ENCODE data around the gene MON1A.

The MON1A gene

DNA sequence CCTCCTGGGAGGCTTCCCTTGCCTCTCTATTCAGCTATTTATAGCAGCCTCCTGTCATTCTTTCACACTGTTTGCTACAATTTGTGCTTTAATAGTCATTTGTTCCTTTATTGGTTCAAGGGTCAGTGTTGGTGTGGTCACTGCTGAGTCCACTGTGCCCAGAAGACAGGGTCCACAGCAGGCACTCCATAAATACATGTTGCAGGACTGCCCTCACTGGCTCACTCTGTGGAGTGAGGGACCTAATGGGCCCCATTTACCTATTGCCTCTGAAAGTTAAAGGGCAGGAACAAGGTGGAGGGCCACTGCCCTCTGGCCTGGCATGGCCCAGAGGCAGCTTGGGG is 42.7 kb downstream of the MON1A start:
- H3K27ac Mint-ChIP-seq, result no peak overlapping the region
- no peaks in the 10 kb centered on the region for H3K36me3 Mint-ChIP-seq (ENCODE audit: low read depth)
- no peaks in the 10 kb centered on the region for H3K27me3 Mint-ChIP-seq (ENCODE audit: low read depth)
- no peak overlapping the region for H3K4me3 Mint-ChIP-seq
- no peak for DNase-seq (ENCODE audit: low spot score)
- no peaks in the 10 kb centered on the region for H3K9me3 Mint-ChIP-seq
- no peaks in the 10 kb centered on the region for H3K4me1 Mint-ChIP-seq (ENCODE audit: low read depth)

DNA sequence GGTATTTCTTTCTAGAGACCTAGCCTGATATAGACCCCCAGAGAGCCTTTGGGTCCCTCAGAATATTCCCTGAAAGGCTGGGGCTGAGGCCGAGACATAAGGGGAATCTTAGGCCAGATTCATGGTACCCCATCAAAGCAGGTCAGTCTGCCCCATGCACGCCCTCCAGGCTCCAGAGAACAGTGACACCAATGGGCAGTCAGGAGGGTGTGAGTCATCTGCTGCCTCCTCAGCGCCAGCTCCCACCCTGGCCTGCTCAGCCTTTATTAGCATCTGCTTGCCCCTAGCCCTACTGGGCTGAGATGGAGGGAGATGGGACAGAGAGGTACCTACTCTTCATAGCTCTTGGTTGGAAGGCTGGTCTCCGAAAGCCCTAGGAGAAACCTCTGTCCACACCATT is 45.6 kb downstream of the MON1A start:
- Mint-ChIP-seq H3K4me1 (ENCODE audit: low read depth) (no peaks in the 10 kb centered on the region), H3K27me3 (ENCODE audit: low read depth) (no peaks in the 10 kb centered on the region)
- DNase-seq (ENCODE audit: low spot score), result no peak

DNA sequence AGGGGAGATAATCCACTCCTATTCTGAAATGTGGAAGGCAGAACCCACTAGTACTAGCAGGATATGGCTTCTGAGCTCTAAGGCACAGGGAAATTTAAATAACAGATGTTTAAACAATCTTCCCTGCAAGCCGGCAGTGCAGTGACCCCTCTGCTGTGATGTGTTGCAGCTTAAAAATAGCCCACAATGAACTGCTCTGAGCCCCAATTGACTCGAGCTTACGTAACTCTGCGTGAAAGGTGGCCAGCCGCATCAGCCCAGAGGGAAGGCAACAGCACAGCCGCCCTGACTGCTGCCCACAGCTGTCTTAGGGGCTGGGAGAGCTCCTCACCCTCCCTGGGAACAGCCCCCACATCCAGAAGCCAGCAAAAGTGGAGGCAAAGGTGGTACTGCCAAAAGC is 47.4 kb downstream of the MON1A start:
- Mint-ChIP-seq H3K9me3 (no peaks in the 10 kb centered on the region), H3K36me3 (ENCODE audit: low read depth) (no peaks in the 10 kb centered on the region), H3K4me1 (ENCODE audit: low read depth) (no peaks in the 10 kb centered on the region), H3K4me3 (no peak overlapping the region), H3K27ac (no peak overlapping the region), H3K27me3 (ENCODE audit: low read depth) (no peaks in the 10 kb centered on the region)
- DNase-seq (ENCODE audit: low spot score), result no peak

More for the DNA sequence above, 45.6 kb downstream of the MON1A start:
- Mint-ChIP-seq H3K36me3 (ENCODE audit: low read depth) (no peaks in the 10 kb centered on the region), H3K4me3 (no peak overlapping the region), H3K27ac (no peak overlapping the region), H3K9me3 (no peaks in the 10 kb centered on the region)

DNA sequence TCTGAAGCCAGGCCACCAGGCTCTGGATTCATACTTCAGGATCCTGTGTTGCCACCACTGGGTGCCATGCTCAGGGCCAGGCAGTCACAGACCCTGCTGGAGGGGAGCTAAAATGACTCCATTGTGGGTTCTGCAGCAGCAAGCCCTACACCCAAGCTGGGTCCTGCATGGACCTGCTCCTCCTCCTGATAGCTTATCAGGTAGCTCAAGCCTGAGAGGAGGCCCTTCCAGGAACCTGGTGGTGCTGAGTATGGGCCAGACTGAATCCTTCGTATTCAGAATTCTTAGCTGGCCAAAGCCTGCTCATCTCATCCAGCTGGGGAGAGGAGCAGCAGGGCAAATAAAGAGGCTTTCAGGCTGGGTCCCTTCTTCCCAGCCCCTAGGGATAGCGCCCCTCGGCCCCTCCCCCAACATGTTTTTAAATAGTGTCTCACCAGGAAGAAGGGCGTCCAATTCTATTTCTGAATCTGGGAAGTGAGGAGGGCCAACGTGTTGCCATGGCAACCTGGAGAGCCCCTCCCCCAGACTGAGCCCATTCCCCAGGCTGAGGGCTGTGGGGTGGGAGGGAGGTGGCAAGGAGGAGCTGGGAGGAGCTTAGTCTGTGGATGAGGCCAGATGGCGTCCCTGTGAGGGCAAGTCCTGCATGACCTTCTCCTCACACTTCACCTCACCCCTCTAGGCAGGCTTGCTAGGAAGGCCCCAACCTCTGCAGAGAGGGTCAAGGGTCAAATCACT is 48.9 kb downstream of the MON1A start:
- no peaks in the 10 kb centered on the region for H3K36me3 Mint-ChIP-seq (ENCODE audit: low read depth)
- H3K4me3 Mint-ChIP-seq, result no peak overlapping the region
- H3K27me3 Mint-ChIP-seq (ENCODE audit: low read depth), result no peaks in the 10 kb centered on the region
- no peaks in the 10 kb centered on the region for H3K9me3 Mint-ChIP-seq
- no peak for DNase-seq (ENCODE audit: low spot score)
- H3K4me1 Mint-ChIP-seq (ENCODE audit: low read depth), result no peaks in the 10 kb centered on the region
- H3K27ac Mint-ChIP-seq, result no peak overlapping the region

DNA sequence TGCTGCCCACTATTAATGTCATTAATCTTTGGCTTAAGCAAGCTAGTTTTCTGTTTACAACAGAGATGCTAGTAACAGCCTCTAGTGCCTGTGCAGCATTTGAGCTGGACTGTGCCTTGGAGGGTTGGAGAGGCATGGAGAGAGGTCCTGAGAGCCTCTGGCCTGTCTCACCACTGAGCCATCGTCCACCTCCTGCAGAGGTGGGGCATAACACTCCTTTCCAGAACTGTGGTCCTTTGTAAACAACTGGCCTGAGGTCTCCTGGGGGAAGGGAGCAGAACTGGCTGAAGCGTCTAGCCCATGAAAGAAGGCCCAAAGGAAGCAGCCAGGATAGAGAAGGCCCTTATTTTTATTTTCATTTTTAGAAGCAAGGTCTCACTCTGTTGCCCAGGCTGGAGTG is 49.9 kb downstream of the MON1A start:
- Mint-ChIP-seq H3K27me3 (ENCODE audit: low read depth) (no peaks in the 10 kb centered on the region), H3K27ac (no peak overlapping the region), H3K9me3 (no peaks in the 10 kb centered on the region), H3K4me3 (no peak overlapping the region), H3K4me1 (ENCODE audit: low read depth) (no peaks in the 10 kb centered on the region), H3K36me3 (ENCODE audit: low read depth) (no peaks in the 10 kb centered on the region)
- no peak for DNase-seq (ENCODE audit: low spot score)

DNA sequence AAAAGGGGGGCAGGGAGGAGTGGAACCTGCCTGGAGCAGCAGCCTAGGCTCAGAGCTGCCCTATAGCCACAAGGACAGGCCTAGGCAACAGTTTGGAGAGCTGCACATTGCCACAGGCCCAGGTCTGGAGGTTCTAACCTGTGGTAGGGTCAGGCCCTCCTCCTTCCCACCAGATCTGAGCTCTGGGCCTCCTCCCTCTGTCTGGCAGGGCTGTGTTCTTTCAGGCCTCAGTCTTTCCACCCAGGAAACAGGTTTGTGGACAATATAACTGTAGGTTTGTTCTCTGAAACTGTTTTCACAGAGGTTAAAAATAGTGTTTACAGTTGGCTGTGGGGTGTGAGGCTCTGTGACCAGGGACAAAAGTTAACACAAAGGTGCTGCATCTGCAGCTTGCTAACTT is 50.9 kb downstream of the MON1A start:
- no peak for DNase-seq (ENCODE audit: low spot score)
- Mint-ChIP-seq H3K36me3 (ENCODE audit: low read depth) (no peaks in the 10 kb centered on the region), H3K27me3 (ENCODE audit: low read depth) (no peaks in the 10 kb centered on the region), H3K4me1 (ENCODE audit: low read depth) (no peaks in the 10 kb centered on the region), H3K27ac (no peak overlapping the region), H3K4me3 (no peak overlapping the region), H3K9me3 (no peaks in the 10 kb centered on the region)

DNA sequence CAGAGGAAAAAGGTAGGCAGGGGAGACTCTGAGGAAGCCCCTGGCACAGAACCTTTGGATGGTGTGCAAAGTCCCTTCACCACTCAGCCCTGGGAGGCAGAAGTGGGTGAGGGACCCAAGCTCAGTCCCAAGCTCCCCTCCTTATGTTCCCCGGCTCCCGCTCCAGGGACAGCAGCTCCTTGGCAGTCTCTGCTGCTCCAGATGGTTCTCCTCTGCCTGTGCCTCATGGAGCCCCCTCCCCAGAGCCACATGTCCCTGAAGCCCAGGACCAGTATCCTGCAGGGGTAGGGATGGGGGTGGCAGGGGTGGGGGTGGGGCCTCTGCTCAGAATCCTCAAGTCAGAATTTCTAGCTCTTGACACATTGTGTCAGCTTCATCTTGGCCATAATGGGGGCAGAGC is 51.9 kb downstream of the MON1A start:
- no peak for DNase-seq (ENCODE audit: low spot score)
- no peaks in the 10 kb centered on the region for H3K4me1 Mint-ChIP-seq (ENCODE audit: low read depth)
- H3K27me3 Mint-ChIP-seq (ENCODE audit: low read depth), result no peaks in the 10 kb centered on the region
- H3K27ac Mint-ChIP-seq, result no peak overlapping the region
- no peaks in the 10 kb centered on the region for H3K9me3 Mint-ChIP-seq
- no peak overlapping the region for H3K4me3 Mint-ChIP-seq
- no peaks in the 10 kb centered on the region for H3K36me3 Mint-ChIP-seq (ENCODE audit: low read depth)

DNA sequence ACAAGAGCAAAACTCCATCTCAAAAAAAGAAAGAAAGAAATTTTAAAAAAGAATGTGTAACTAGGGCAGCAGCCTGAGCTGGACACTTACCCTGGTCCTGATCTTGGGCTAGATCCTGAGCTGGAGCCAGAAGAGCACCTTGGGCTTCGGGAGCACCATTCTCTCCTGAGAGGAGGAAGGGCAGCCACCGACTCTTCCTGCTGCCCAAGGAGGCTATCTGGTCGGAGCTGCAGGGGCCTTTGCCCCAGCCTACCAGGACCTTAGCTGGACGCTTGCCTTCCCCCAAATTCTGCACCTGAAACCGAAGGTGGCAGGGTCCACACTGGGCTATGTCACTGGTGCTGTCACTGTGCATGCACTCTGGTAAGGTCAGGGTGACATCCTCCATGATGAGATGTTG is 53.0 kb downstream of the MON1A start:
- no peak overlapping the region for H3K27ac Mint-ChIP-seq
- H3K4me3 Mint-ChIP-seq, result no peak overlapping the region
- no peaks in the 10 kb centered on the region for H3K36me3 Mint-ChIP-seq (ENCODE audit: low read depth)
- H3K27me3 Mint-ChIP-seq (ENCODE audit: low read depth), result peaks cover under 1% of the 10 kb centered on the region
- H3K9me3 Mint-ChIP-seq, result no peaks in the 10 kb centered on the region
- H3K4me1 Mint-ChIP-seq (ENCODE audit: low read depth), result no peaks in the 10 kb centered on the region
- no peak for DNase-seq (ENCODE audit: low spot score)

DNA sequence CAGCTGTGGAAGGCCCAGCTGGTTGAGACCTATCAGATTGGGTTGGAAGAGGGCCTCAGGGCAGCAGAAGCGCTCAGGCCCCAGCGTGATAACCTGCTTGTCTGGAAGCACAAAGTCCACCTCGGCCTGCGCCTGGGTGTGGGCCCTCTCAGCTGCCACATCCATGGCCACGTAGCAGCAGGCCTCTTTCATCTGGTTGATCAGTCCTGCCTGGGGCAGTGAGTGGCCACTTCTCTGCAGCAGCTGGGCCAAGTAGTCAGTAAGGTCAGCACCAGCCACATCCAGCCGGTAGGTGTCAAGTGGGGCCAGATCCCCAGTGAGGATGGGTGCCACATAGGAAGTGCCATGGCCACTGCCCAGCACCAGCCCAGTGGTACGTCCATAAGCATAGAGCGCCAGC is 56.0 kb downstream of the MON1A start:
- Mint-ChIP-seq H3K4me3 (no peak overlapping the region), H3K27ac (no peak overlapping the region), H3K36me3 (ENCODE audit: low read depth) (no peaks in the 10 kb centered on the region), H3K4me1 (ENCODE audit: low read depth) (no peaks in the 10 kb centered on the region), H3K9me3 (no peaks in the 10 kb centered on the region), H3K27me3 (ENCODE audit: low read depth) (peaks cover 17% of the 10 kb centered on the region)
- no peak for DNase-seq (ENCODE audit: low spot score)

DNA sequence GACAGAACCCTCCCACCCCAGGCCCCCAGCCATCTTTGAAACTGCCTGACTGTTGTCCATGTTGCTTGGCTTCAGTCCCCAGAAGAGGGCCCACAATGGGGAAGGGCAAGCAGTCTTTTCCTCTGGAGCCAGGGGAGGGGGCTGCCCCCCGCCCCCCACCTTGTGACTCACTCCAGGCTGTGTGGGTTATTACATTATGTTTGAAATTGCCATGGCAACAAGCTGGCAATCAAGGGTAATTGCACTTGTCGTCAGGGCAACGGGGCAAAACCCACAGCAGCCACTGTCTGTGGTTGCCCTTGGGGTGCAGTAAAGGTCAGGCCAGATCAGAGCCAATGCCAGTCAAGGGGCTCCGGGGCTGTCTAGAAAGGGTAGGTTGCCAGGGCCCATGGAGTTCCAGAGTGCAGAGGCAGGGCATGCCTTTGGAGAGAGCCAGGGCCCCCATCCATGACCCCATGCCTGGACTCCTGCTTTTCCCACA is 56.8 kb downstream of the MON1A start:
- H3K4me3 Mint-ChIP-seq, result no peak overlapping the region
- no peaks in the 10 kb centered on the region for H3K4me1 Mint-ChIP-seq (ENCODE audit: low read depth)
- H3K9me3 Mint-ChIP-seq, result no peaks in the 10 kb centered on the region
- no peak for DNase-seq (ENCODE audit: low spot score)
- H3K27me3 Mint-ChIP-seq (ENCODE audit: low read depth), result peaks cover 25% of the 10 kb centered on the region
- H3K27ac Mint-ChIP-seq, result no peak overlapping the region
- no peaks in the 10 kb centered on the region for H3K36me3 Mint-ChIP-seq (ENCODE audit: low read depth)

DNA sequence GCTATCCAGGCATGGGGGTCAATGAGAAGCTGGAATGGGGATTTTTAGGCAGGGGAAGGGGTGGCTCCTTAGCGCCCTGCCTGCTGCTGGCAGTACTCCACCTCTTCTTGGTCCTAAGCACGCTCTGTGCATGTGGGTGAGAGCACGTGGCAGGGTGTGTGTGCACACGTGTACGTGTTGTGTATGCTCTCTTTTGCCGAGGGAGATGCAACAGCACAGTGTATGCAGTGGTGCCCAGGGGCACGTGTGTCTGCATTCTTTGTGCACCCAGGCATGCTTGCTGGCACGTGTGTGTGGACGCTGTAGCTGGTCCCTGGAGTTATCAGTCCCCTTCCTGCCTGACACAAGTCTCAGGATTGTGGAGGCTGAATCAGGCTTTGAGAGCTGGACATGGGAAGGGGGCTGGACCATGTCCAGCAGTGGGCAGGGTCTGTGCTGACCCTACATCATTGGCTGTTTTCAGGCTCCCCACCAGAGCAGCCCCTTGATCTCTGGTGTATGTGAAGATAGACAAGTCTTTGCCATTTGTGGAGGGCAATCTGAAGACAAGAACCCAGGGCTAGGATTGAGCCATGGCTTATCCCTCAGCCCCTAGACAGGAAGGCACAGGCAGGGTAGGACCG is 58.0 kb downstream of the MON1A start:
- H3K27ac Mint-ChIP-seq, result no peak overlapping the region
- no peak for DNase-seq (ENCODE audit: low spot score)
- no peaks in the 10 kb centered on the region for H3K4me1 Mint-ChIP-seq (ENCODE audit: low read depth)
- peaks cover 34% of the 10 kb centered on the region for H3K27me3 Mint-ChIP-seq (ENCODE audit: low read depth)
- no peaks in the 10 kb centered on the region for H3K9me3 Mint-ChIP-seq
- no peak overlapping the region for H3K4me3 Mint-ChIP-seq
- H3K36me3 Mint-ChIP-seq (ENCODE audit: low read depth), result no peaks in the 10 kb centered on the region

DNA sequence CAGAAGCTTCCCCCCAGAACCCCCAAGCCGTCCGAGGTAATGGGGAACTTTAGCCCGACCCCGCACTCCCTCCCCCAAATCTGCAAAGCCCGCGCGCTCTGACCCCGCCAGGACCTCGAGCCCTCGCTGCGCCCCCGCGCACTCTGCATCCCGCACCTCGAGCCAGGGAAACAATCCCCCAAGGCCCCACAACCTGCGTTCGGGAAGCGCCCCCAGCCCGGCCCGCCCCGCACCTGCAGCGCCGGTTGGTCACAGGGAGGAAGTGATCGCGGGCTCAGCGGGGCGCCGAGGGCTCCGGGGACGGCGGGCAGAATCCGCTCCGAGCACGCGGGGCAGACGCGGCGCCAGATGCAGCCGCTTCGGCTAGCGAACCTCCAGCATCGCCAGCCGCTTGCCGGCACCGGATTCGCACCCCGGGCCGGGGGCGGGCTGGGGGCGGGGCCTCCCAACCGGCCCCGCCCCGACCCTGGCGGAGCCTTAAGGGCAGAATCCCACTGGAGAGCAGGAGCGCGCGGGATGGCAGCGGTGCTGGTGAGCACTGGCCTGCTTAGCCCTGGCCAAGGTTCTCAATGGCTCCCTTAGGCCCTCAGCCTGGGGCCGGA is 60.0 kb downstream of the MON1A start, which contains the start of gene CAMKV:
TSS of gene CAMKV (minus strand) at position 382 of the 602 bp plus-strand sequence. CDS start 7,518 bp downstream, outside the sequence.
- H3K27ac Mint-ChIP-seq, result no peak within 1 kb of the TSS

DNA sequence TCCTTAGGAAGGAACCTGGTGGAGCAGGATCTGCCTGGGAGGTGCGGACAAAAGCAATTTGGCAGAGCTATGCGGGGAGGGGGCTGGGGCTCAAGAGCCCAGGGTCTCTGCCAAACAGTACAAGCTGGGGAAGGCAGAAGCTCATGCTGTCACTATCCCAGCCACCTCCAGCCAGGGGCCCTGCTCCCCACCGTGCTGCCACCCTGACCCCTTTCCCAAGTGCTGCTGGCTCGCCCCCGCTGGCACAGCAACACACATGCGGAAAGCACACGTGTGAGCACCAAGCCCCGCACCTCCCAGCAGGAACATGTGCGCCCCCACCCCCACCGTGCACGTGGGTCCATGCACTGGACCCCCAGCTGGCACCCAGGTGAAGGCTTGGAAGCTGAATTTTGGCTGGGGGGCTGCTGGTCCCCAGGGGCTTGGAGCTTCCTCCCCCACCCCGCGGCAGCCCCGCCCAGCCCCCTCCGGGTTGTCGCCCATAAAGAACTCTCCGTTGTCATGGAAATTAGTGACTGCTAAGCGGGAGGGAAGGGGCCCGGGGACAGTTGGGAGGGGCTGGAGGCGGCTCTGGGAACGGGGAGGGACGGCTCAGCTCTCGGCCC is 60.6 kb downstream of the MON1A start:
- no peaks in the 10 kb centered on the region for H3K36me3 Mint-ChIP-seq (ENCODE audit: low read depth)
- no peak overlapping the region for H3K27ac Mint-ChIP-seq
- DNase-seq (ENCODE audit: low spot score), result no peak
- H3K4me3 Mint-ChIP-seq, result peak overlapping the region; percentile 21
- no peaks in the 10 kb centered on the region for H3K4me1 Mint-ChIP-seq (ENCODE audit: low read depth)
- H3K9me3 Mint-ChIP-seq, result no peaks in the 10 kb centered on the region
- peaks cover 41% of the 10 kb centered on the region for H3K27me3 Mint-ChIP-seq (ENCODE audit: low read depth)

More for the DNA sequence above, 60.0 kb downstream of the MON1A start, which contains the start of gene CAMKV:
- H3K4me3 Mint-ChIP-seq, result peak within 1 kb of the TSS; percentile 21
- no peaks in the 10 kb centered on the region for H3K36me3 Mint-ChIP-seq (ENCODE audit: low read depth)
- peaks cover 41% of the 10 kb centered on the region for H3K27me3 Mint-ChIP-seq (ENCODE audit: low read depth)
- no peak for DNase-seq (ENCODE audit: low spot score)
- no peaks in the 10 kb centered on the region for H3K4me1 Mint-ChIP-seq (ENCODE audit: low read depth)
- H3K9me3 Mint-ChIP-seq, result no peaks in the 10 kb centered on the region

DNA sequence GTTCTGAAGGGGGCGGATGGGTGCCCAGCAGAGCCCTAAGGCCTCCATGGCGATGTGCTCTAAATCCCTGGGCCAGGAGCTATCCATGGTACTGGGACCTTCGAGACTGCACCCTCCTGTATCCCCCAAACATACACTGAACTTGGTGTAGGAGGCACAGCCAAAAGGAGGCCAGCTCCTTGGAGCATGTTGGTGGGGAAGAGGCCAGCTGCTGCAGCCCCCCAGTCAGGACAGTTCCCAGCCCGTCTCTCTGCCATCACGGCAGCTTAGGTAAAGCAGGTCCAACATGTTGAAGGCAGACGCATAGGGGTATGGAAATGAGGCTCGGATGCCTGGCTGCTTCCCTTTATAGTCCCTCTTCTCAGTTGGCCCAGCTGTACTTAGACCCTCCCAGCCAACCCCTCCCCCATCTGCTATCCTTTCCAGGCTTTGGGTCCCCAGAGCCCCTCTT is 61.7 kb downstream of the MON1A start:
- H3K9me3 Mint-ChIP-seq, result no peaks in the 10 kb centered on the region
- peaks cover 41% of the 10 kb centered on the region for H3K27me3 Mint-ChIP-seq (ENCODE audit: low read depth)
- no peak for DNase-seq (ENCODE audit: low spot score)
- H3K27ac Mint-ChIP-seq, result no peak overlapping the region
- H3K36me3 Mint-ChIP-seq (ENCODE audit: low read depth), result no peaks in the 10 kb centered on the region
- no peak overlapping the region for H3K4me3 Mint-ChIP-seq
- no peaks in the 10 kb centered on the region for H3K4me1 Mint-ChIP-seq (ENCODE audit: low read depth)

All from T-helper 2 cell treated with Interferon-gamma antibody and Interleukin-4, amounts not matched to agents 5 μg/mL and 100 μg/mL, for 36 hours (primary cell).